Measurements from ENCODE around the gene GPER1. TPM values are rescaled to one million over a fixed set of nuclear protein-coding genes. Genes with fewer than 3 reads are reported as not detected.
"Not testable (repeated sequence)": the region's sequence is repeated elsewhere in the genome, so short reads cannot be mapped to it uniquely, and the experiment has no call there.

Gene GPER1
- total RNA-seq: under 1 TPM in 1 of 2 donors, not detected in 1; 0.25 TPM
- 0 to 0.08 reads per million in 2 donors for total RNA-seq

- H3K4me1 Mint-ChIP-seq: peaks cover 14% of the 10 kb centered on the region
- ATAC-seq (no peak), DNase-seq (no peak)
- peak within 1 kb of the TSS; percentile 73 for H3K4me3 Mint-ChIP-seq
- H3K27ac Mint-ChIP-seq: peak within 1 kb of the TSS; percentile 76
- no peaks in the 10 kb centered on the region for H3K27me3 Mint-ChIP-seq
- no peaks in the 10 kb centered on the region for H3K9me3 ChIP-seq (ENCODE audit: control insufficient read depth, low read length, poor library complexity, severe bottlenecking)
- H3K36me3 Mint-ChIP-seq (ENCODE audit: low read depth): peaks cover 4% of the 10 kb centered on the region
Observed at GRCh38 chr7:1087952-1088920, at the start of gene GPER1. TSS of gene GPER1 (plus strand) at chr7:1088113. CDS start at chr7:1091729, 3,616 bp downstream.

GRCh38 chr7:1040233-1040632 lies 47.7 kb upstream of the GPER1 start:
- H3K4me1 Mint-ChIP-seq: peaks cover 15% of the 10 kb centered on the region
- not testable (repeated sequence) for H3K36me3 Mint-ChIP-seq (ENCODE audit: low read depth); H3K9me3 ChIP-seq (ENCODE audit: control insufficient read depth, low read length, poor library complexity, severe bottlenecking); H3K4me3 Mint-ChIP-seq; H3K27ac Mint-ChIP-seq; DNase-seq; ATAC-seq; H3K27me3 Mint-ChIP-seq

- H3K36me3 Mint-ChIP-seq (ENCODE audit: low read depth): no peaks in the 10 kb centered on the region
- no peak overlapping the region for H3K27ac Mint-ChIP-seq
- DNase-seq (no peak), ATAC-seq (no peak)
- H3K27me3 Mint-ChIP-seq: no peaks in the 10 kb centered on the region
- no peaks in the 10 kb centered on the region for H3K9me3 ChIP-seq (ENCODE audit: control insufficient read depth, low read length, poor library complexity, severe bottlenecking)
- H3K4me3 Mint-ChIP-seq: no peak overlapping the region
- H3K4me1 Mint-ChIP-seq: peaks cover 19% of the 10 kb centered on the region
Observed at GRCh38 chr7:1040790-1041189, 47.1 kb upstream of the GPER1 start.

GRCh38 chr7:1041551-1042491 lies 46.1 kb upstream of the GPER1 start:
- DNase-seq: no peak
- no peaks in the 10 kb centered on the region for H3K27me3 Mint-ChIP-seq
- no peak overlapping the region for H3K27ac Mint-ChIP-seq
- H3K36me3 Mint-ChIP-seq (ENCODE audit: low read depth): no peaks in the 10 kb centered on the region
- H3K4me1 Mint-ChIP-seq: peaks cover 28% of the 10 kb centered on the region
- H3K4me3 Mint-ChIP-seq: peak overlapping the region; percentile 12
- ATAC-seq: no peak
- H3K9me3 ChIP-seq (ENCODE audit: control insufficient read depth, low read length, poor library complexity, severe bottlenecking): no peaks in the 10 kb centered on the region

GRCh38 chr7:1042492-1042833 lies 45.5 kb upstream of the GPER1 start:
- no peaks in the 10 kb centered on the region for H3K36me3 Mint-ChIP-seq (ENCODE audit: low read depth)
- H3K4me3 Mint-ChIP-seq: no peak overlapping the region
- no peak overlapping the region for H3K27ac Mint-ChIP-seq
- no peaks in the 10 kb centered on the region for H3K27me3 Mint-ChIP-seq
- DNase-seq (no peak), ATAC-seq (no peak)
- peaks cover 34% of the 10 kb centered on the region for H3K4me1 Mint-ChIP-seq
- H3K9me3 ChIP-seq (ENCODE audit: control insufficient read depth, low read length, poor library complexity, severe bottlenecking): no peaks in the 10 kb centered on the region

- peaks cover 40% of the 10 kb centered on the region for H3K4me1 Mint-ChIP-seq
- no peak for DNase-seq
- H3K4me3 Mint-ChIP-seq: peak overlapping the region; percentile 81
- peak overlapping the region; percentile 75 for H3K27ac Mint-ChIP-seq
- no peaks in the 10 kb centered on the region for H3K27me3 Mint-ChIP-seq
- ATAC-seq: no peak
- no peaks in the 10 kb centered on the region for H3K9me3 ChIP-seq (ENCODE audit: control insufficient read depth, low read length, poor library complexity, severe bottlenecking)
- no peaks in the 10 kb centered on the region for H3K36me3 Mint-ChIP-seq (ENCODE audit: low read depth)
Observed at GRCh38 chr7:1043552-1044188, 44.2 kb upstream of the GPER1 start.

GRCh38 chr7:1044189-1045068 lies 43.5 kb upstream of the GPER1 start, which contains the start of gene GPR146:
TSS of gene GPR146 (plus strand) at chr7:1044546. CDS start at chr7:1057516, 12,970 bp downstream.
- Mint-ChIP-seq H3K36me3 (ENCODE audit: low read depth) (no peaks in the 10 kb centered on the region), H3K27me3 (no peaks in the 10 kb centered on the region), H3K27ac (peak within 1 kb of the TSS; percentile 92), H3K4me1 (peaks cover 48% of the 10 kb centered on the region), H3K4me3 (peak within 1 kb of the TSS; percentile 94)
- no peaks in the 10 kb centered on the region for H3K9me3 ChIP-seq (ENCODE audit: control insufficient read depth, low read length, poor library complexity, severe bottlenecking)
- peak; percentile 85 to 94 (median 89) for DNase-seq
- ATAC-seq: peak; percentile 85

GRCh38 chr7:1045069-1046063 lies 42.5 kb upstream of the GPER1 start:
- DNase-seq: no peak
- H3K9me3 ChIP-seq (ENCODE audit: control insufficient read depth, low read length, poor library complexity, severe bottlenecking): no peaks in the 10 kb centered on the region
- H3K27ac Mint-ChIP-seq: peak overlapping the region; percentile 92
- H3K4me1 Mint-ChIP-seq: peaks cover 55% of the 10 kb centered on the region
- peak overlapping the region; percentile 94 for H3K4me3 Mint-ChIP-seq
- H3K27me3 Mint-ChIP-seq: no peaks in the 10 kb centered on the region
- no peaks in the 10 kb centered on the region for H3K36me3 Mint-ChIP-seq (ENCODE audit: low read depth)
- no peak for ATAC-seq

- peak; percentile 78 for ATAC-seq
- no peaks in the 10 kb centered on the region for H3K27me3 Mint-ChIP-seq
- peak overlapping the region; percentile 92 for H3K27ac Mint-ChIP-seq
- peak overlapping the region; percentile 94 for H3K4me3 Mint-ChIP-seq
- H3K9me3 ChIP-seq (ENCODE audit: control insufficient read depth, low read length, poor library complexity, severe bottlenecking): no peaks in the 10 kb centered on the region
- H3K4me1 Mint-ChIP-seq: peaks cover 54% of the 10 kb centered on the region
- peak; percentile 46 to 66 (median 58) for DNase-seq
- H3K36me3 Mint-ChIP-seq (ENCODE audit: low read depth): no peaks in the 10 kb centered on the region
Observed at GRCh38 chr7:1046722-1047679, 40.9 kb upstream of the GPER1 start.

- Mint-ChIP-seq H3K4me3 (peak overlapping the region; percentile 33), H3K36me3 (ENCODE audit: low read depth) (no peaks in the 10 kb centered on the region), H3K27ac (peak overlapping the region; percentile 83), H3K27me3 (no peaks in the 10 kb centered on the region), H3K4me1 (peaks cover 48% of the 10 kb centered on the region)
- ATAC-seq: no peak
- no peak for DNase-seq
- H3K9me3 ChIP-seq (ENCODE audit: control insufficient read depth, low read length, poor library complexity, severe bottlenecking): no peaks in the 10 kb centered on the region
Observed at GRCh38 chr7:1049006-1049741, 38.7 kb upstream of the GPER1 start.

All from T-helper 17 cell (primary cell).